Endometrial microvascular endothelial cells (primary cell): ENCODE data around the gene HRH1. TPM values are rescaled to one million over a fixed set of nuclear protein-coding genes. Genes with fewer than 3 reads are reported as not detected.

Experiments
- in situ Hi-C: cut with HindIII; loops from 2 replicates; pipeline ENCODE4 v1.10.0; 2017; ENCODE audit warnings: low sequenced_read_pairs, low pct_unique_long_range_greater_than_20kb; ENCODE audit errors: inconsistent ontology term
- total RNA-seq: library from RNA; depleted of rRNA; stranded (reverse); fragments of >200 nt; gene quantifications from one replicate; pipeline ENCODE4 v1.2.3, GENCODE V29; 2015; ENCODE audit errors: inconsistent ontology term

The HRH1 gene
- total RNA-seq, 1 donor from 2014 or later, result 25.9 TPM

DNA sequence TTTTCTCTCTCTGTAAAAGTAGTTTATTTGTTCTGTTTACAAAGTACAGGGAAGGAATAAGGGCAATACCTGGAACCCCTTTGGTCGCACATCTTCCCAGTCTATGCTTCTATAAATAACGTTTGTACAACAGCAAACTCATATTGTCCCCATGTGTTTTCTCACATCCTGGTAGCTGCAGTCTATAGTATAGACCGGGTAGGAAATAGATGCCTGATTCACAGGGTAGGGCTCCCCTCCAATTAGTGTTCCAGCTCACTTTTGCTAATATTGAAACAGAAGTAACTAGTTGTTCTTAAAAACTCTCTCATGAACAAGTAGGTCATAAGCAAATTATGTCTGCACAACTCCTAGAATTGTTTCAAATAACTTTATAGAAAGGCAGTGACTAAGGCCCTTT, 135.6 kb downstream of the HRH1 start:
- in situ Hi-C loops, result no loop called here

DNA sequence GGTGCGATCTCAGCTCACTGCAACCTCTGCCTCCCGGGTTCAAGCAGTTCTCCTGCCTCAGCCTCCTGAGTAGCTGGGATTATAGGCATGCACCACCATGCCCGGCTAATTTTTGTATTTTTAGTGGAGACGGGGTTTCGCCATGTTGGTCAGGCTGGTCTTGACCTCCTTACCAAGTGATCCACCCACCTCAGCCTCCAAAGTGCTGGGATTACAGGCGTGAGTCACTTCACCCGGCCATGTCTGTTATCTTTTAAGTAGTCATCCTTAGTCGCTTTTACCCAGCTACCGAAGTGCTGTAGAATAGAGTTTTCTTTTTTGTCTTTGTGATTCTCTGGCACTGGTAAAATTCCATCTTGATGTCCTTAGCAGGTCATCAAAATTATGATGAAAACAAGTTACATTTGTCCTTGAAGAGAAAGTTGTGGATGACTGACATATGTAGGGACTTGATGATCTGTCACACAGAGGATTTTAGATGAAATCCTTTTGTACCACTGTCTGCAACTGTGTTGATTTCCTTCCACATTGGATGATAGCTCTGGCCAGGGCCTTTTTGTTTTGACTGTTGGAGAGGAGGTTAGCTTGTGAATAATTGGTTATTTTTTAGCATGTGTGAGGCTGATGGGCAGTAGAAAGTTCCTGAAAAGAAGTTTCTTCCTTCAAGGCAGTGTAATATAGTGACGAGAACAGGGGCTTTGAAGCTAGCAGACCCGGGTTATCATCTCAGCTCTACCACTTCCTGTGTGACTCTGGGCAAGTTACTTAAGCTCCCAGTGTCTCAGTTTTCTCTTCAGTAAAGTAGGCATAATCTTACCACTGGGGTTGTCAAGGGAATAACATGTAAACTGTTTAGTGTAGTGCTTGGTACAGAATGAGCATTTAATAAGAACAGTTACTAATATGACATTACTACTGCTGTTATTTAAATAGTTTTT, 136.7 kb downstream of the HRH1 start:
- in situ Hi-C loops, result no loop called here

DNA sequence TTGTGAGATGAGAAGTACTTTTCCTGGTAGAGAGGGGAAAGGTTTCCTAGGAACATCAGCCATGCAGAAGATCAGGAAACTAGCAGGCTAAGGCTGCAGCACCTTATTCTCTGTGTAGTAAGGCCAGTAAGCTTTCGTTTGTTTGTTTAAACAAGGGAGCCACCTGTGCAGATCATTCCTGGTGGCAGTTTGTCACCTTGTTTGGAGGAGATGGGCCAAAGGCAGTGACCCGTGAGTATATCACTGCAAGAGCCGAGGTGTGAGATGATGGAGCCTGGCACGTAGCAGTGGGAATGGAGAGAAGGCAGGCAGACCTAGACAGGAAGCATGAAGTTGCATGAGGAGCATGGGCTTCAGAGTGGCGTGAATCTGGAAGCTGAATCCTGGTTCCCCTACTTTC, 137.5 kb downstream of the HRH1 start:
- in situ Hi-C loops, result no loop called here

DNA sequence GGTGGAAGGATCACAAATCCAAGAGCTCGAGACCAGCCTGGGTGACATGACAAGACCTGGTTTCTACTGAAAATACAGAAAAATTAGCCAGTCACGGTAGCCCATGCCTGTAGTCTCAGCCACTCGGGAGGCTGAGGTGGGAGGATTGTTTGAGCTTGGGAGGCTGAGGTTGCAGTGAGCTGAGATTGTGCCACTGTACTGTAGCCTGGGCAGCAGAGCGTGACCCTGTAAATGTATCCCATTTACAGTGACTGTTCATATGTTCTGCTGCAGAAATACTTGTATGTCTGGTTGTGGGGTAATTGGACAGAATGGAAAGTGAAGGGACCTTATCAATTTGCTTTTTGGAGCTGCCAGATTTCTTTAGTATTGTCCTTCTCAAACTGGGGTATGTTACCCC, 142.8 kb downstream of the HRH1 start:
- in situ Hi-C loops, result no loop called here

DNA sequence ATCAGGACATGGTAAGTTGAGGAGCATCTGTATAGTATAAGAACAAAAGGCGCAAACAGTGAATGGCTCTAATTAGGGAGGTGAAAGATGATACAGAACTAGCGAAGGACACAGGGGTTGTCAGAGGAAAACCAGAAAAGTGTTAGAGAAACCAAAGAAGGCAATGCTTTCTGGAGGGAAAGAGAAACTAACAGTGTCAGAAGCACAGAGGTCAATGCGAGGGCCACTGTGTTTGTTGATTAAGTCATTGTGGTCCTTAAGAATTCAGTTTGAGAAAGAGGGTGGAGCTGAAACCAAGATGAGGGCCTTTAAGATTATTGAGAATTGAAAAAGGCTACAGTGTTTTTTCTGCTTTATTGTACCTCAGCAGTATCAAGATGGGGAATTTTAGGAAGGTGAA, 146.7 kb downstream of the HRH1 start:
- in situ Hi-C loops, result no loop called here

DNA sequence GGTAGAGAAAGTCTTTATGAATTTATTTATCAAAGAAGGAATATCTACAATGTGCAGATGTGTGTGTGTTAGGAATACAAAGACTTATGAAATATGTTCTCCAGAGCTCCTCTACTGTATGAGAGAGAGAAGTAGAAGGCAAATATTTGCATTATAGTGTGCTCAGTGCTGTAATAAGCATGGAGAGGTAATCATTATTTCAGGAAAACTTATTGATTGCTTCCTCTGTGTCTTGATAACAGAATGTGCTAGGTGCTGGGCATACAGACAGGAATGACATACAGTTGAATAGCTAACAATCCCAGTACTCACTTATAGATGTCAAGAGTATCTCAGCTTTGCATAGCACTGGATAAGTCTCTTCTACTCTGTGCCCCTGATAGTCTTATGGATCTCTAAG, 148.2 kb downstream of the HRH1 start:
- in situ Hi-C loops, result no loop called here

DNA sequence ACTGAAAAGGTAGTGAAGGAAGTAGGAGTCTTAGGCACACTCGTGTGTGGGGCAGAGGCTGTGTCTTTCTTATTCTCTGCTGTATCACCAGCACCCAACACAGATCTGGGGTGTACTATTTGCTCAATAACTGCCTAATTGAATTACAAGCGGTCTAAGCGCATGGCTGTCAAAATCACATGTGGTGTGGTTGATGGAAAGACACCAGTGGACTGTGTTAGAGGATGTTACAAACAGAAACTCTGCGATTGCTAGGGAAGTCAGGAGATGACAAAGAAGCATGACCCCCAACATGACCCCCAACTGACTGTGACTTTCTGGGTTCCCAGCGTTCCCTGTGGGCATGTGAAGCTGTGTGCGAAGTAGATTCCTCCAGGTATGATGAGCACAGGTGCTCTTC, 149.9 kb downstream of the HRH1 start:
- in situ Hi-C loops, result no loop called here

DNA sequence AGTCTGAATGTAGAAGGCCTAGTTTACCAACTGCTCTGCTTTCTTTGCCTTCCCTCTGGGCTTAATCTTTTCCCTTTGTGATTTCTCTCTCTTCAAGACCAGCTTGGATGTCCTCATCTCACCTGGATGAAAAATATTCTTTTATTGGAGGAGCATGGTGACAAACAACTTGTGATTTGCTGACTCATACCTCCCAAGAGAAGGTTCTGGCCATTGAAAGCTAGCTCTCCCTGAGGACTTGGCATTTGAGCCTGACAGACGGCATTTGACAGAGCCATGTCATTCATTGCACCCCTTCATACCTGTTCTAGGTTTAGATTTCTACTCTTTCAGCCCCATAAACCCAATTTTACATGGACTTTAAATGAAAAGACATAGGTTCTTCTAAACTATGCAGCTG, 151.2 kb downstream of the HRH1 start:
- in situ Hi-C loops, result no loop called here

DNA sequence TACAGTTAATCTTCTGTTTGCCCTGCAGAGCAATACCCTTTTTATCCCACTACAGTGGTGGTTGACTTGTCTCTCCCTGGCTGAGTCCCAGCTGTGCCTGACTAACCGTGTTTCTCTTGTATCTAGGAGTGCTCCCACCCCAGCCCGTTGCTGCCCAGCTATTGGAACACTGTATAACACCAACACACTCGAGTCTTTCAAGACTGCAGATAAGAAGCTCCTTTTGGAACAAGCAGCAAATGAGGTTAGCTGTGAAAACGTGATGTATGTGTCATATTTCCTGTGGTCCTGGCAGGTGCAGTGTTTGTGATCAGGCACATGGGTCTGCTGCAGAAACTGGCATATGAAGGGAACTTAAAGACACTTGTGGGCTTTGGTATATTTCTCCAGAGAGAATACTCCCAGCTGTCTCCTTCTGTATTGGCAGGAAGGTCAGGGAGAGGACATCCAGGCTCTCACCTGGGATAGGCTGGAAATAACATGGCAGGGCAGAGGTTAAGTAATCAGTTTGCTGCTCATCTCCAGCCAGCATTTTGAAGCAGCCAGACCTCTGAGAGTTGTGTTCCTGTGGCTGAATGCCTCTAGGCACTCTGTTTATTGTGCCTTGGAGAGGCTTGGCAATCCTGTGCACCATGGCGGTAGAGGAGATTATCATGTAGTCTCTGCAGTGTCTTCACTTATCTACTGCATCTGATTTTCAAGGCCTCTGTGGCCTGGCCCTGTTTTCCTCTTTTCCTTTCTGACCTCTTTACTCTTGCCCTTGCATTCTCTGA, 152.7 kb downstream of the HRH1 start:
- in situ Hi-C loops, result no loop called here

DNA sequence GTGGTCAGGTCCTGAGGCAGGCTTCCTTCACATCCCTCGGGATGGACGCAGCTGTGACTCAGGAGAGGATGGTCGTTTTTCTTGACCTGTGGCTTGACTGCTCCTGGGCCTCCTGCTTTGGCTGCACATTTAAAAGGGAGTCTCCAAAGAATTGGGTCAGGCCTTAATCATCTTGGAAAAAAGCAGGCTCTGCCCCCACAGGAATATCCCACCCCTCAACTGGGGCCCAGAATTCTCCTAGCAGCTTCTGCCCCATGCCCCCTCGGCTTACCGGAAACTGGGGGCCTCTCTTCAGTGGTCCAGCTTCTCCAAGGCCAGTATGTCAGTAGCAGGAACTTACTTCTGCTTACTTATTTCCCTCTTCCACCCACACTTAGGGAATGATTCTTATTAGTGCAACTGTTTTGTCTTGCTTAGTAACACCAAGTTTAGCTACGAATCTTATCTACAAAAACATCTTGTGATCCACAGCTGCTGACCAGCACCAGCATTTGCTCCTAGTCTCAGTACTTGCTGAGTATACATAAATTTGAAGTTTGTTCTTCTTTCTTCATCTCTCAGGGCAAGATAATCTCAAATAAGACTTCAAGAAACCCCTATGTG, 153.6 kb downstream of the HRH1 start:
- in situ Hi-C loops, result no loop called here

DNA sequence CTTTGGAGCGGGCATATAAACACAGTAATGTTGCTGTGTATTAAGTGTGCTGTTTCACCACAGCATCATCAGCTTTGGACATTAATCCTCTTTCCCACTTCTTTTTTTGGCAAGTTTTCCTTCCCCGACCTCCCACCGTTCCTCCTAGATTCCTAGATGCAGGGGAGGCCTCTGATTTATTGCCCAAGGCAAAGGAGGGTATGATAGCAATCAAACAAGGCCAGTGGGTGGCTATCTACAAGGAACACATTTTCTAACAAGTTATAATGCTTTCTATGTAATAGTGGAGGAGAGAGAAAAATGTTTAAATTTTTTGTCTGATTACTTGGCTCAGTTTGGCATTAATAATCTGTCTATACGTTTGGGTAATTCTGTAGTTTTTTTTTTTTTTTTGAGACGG, 156.0 kb downstream of the HRH1 start:
- in situ Hi-C loops, result no loop called here

DNA sequence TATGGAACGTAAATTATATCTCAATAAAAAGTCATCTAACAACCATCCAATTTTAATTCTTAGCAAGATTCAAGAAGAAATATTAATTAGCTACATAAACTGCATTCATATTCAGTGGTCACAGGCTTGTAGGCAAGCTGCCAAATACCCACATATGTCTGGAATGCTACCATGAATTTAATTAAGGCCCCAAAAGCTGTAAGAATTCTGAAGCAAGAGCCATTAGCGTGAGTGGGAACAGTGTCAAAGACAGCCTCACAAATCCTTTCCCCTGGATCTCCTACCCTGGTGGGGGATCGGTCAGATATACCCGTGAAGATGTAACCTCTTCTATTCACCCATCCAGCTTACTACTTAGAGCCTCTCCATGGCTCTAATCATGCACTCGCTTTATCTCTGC, 157.9 kb downstream of the HRH1 start:
- in situ Hi-C loops, result no loop called here

Other genes starting within 250 kb of the HRH1 start
- gene SLC6A1, start 161.7 kb upstream of the HRH1 start, total RNA-seq, result not detected
- 106 TPM for gene ATG7, start 117.9 kb downstream of the HRH1 start, total RNA-seq